ENCODE measurements around the gene WNT8B. TPM values are rescaled to one million over a fixed set of nuclear protein-coding genes. Genes with fewer than 3 reads are reported as not detected.

The WNT8B gene
- total RNA-seq, 1 donor from 2014 or later = 2.8 TPM

GRCh38 chr10:100529475-100530298, 66.9 kb downstream of the WNT8B start, which contains the start of gene NDUFB8:
Gene NDUFB8, minus strand, starts transcription at chr10:100529871. Its CDS starts 20 bp downstream, at chr10:100529851.
- Mint-ChIP-seq H3K27me3 (no peaks in the 10 kb centered on the region), H3K4me3 (ENCODE audit: low read depth) (peak within 1 kb of the TSS; percentile 99), H3K27ac (peak within 1 kb of the TSS; percentile 95), H3K36me3 (ENCODE audit: insufficient read depth) (peaks cover 7% of the 10 kb centered on the region), H3K9me3 (ENCODE audit: low read depth) (no peaks in the 10 kb centered on the region), H3K4me1 (ENCODE audit: low read depth) (peaks cover 16% of the 10 kb centered on the region)
- DNase-seq (ENCODE audit: low spot score, unreplicated experiment) = peak; percentile 77
- TF ChIP-seq CTCF (IDR thresholded peaks at IDR 0.05; ENCODE audit: unreplicated experiment) = no peak

- no peaks in the 10 kb centered on the region for H3K9me3 Mint-ChIP-seq (ENCODE audit: low read depth)
- no peaks in the 10 kb centered on the region for H3K36me3 Mint-ChIP-seq (ENCODE audit: insufficient read depth)
- peaks cover 16% of the 10 kb centered on the region for H3K4me1 Mint-ChIP-seq (ENCODE audit: low read depth)
- H3K4me3 Mint-ChIP-seq (ENCODE audit: low read depth) = no peak overlapping the region
- no peaks in the 10 kb centered on the region for H3K27me3 Mint-ChIP-seq
- H3K27ac Mint-ChIP-seq = no peak overlapping the region
- no peak for TF ChIP-seq CTCF (IDR thresholded peaks at IDR 0.05; ENCODE audit: unreplicated experiment)
- no peak for DNase-seq (ENCODE audit: low spot score, unreplicated experiment)
Measured at GRCh38 chr10:100531761-100532160, 69.0 kb downstream of the WNT8B start.

Other genes with a start within 250 kb of the WNT8B start
- gene CHUK, start 233.4 kb upstream of the WNT8B start, total RNA-seq = 21.7 and 22.6 TPM in 2 replicates
- gene CWF19L1, start 195.4 kb upstream of the WNT8B start, total RNA-seq = 23.3 and 23.8 TPM in 2 replicates
- 28.7 and 31.6 TPM in 2 replicates for gene BLOC1S2, start 176.3 kb upstream of the WNT8B start, total RNA-seq
- 0.38 TPM in 1 of 2 replicates, not detected in the other for gene PKD2L1, start 132.8 kb upstream of the WNT8B start, total RNA-seq
- gene SCD, start 115.8 kb upstream of the WNT8B start, total RNA-seq = 281 and 309 TPM in 2 replicates
- gene SEC31B, start 56.9 kb downstream of the WNT8B start, total RNA-seq = 24.0 and 25.5 TPM in 2 replicates
- gene NDUFB8, start 66.9 kb downstream of the WNT8B start, total RNA-seq = 159 and 167 TPM in 2 replicates
- 67.3 and 74.5 TPM in 2 replicates for gene HIF1AN, start 72.9 kb downstream of the WNT8B start, total RNA-seq

Data from progenitor cell of endocrine pancreas (in vitro differentiated cells).